ENCODE data around the gene ILK. TPM values are rescaled to one million over a fixed set of nuclear protein-coding genes. Genes with fewer than 3 reads are reported as not detected.

ILK gene
- total and polyA plus RNA-seq, 2 donors (not counting 1 experiment from before 2014, with no cell fraction given) = 176 to 420 TPM

GRCh38 chr11:6598555-6598954 is 5.0 kb upstream of the ILK start:
- H3K27me3 ChIP-seq (ENCODE audit: control insufficient read depth, insufficient read depth, low read length) = no peaks in the 10 kb centered on the region
- no peak overlapping the region for H3K4me3 ChIP-seq (replicated peaks in 1 of 4; ENCODE audit: control extremely low read depth in 1 of 4, insufficient read depth in 1 of 4, low read depth in 3 of 4, low read length in 4 of 4)
- H3K9me3 ChIP-seq (ENCODE audit: control insufficient read depth, insufficient read depth, low read depth, low read length) = no peaks in the 10 kb centered on the region

GRCh38 chr11:6599449-6599848 is 4.1 kb upstream of the ILK start:
- DNase-seq (ENCODE audit: low read depth in 2 of 2) = no peak
- Histone ChIP-seq H4K20me1 (ENCODE audit: control insufficient read depth, extremely low read depth, insufficient read depth, low read length) (no peaks in the 10 kb centered on the region), H3K27ac (ENCODE audit: insufficient read depth, low read length) (no peak overlapping the region), H3K27me3 (ENCODE audit: control insufficient read depth, insufficient read depth, low read length) (no peaks in the 10 kb centered on the region), H3K4me1 (ENCODE audit: control insufficient read depth, extremely low read depth, insufficient read depth, low read length) (peaks cover 4% of the 10 kb centered on the region), H3K4me2 (ENCODE audit: extremely low read depth, insufficient read depth, low read length) (no peak overlapping the region), H3K4me3 (replicated peaks in 1 of 4; ENCODE audit: control extremely low read depth in 1 of 4, insufficient read depth in 1 of 4, low read depth in 3 of 4, low read length in 4 of 4) (no peak overlapping the region), H3K9ac (ENCODE audit: insufficient read depth, low read length) (no peak overlapping the region), H3K79me2 (ENCODE audit: control insufficient read depth, insufficient read depth, low read length) (peaks cover 44% of the 10 kb centered on the region), H3K9me3 (ENCODE audit: control insufficient read depth, insufficient read depth, low read depth, low read length) (no peaks in the 10 kb centered on the region), H2AFZ (ENCODE audit: low read length) (no peak overlapping the region), H3K36me3 (ENCODE audit: control insufficient read depth, insufficient read depth, low read length) (peaks cover 12% of the 10 kb centered on the region)
- TF ChIP-seq EZH2 (IDR thresholded peaks at IDR 0.05; ENCODE audit: low read length, missing control alignments) = no peak

More at GRCh38 chr11:6598555-6598954, 5.0 kb upstream of the ILK start:
- no peak overlapping the region for H3K27ac ChIP-seq (ENCODE audit: insufficient read depth, low read length)
- H4K20me1 ChIP-seq (ENCODE audit: control insufficient read depth, extremely low read depth, insufficient read depth, low read length) = no peaks in the 10 kb centered on the region
- H3K4me2 ChIP-seq (ENCODE audit: extremely low read depth, insufficient read depth, low read length) = no peak overlapping the region
- no peak for DNase-seq (ENCODE audit: low read depth in 2 of 2)
- no peak overlapping the region for H2AFZ ChIP-seq (ENCODE audit: low read length)
- peaks cover 14% of the 10 kb centered on the region for H3K36me3 ChIP-seq (ENCODE audit: control insufficient read depth, insufficient read depth, low read length)
- H3K79me2 ChIP-seq (ENCODE audit: control insufficient read depth, insufficient read depth, low read length) = peaks cover 35% of the 10 kb centered on the region
- peaks cover 4% of the 10 kb centered on the region for H3K4me1 ChIP-seq (ENCODE audit: control insufficient read depth, extremely low read depth, insufficient read depth, low read length)
- TF ChIP-seq EZH2 (IDR thresholded peaks at IDR 0.05; ENCODE audit: low read length, missing control alignments) = no peak
- TF ChIP-seq CTCF (conservative IDR thresholded peaks at IDR 0.05 in 1 of 2, IDR thresholded peaks at IDR 0.05 in 1 of 2; ENCODE audit: low read depth in 1 of 2, low read length in 2 of 2) = no peak
- no peak overlapping the region for H3K9ac ChIP-seq (ENCODE audit: insufficient read depth, low read length)

- DNase-seq (ENCODE audit: low read depth in 2 of 2) = no peak
- H3K36me3 ChIP-seq (ENCODE audit: control insufficient read depth, insufficient read depth, low read length) = peaks cover 12% of the 10 kb centered on the region
- TF ChIP-seq EZH2 (IDR thresholded peaks at IDR 0.05; ENCODE audit: low read length, missing control alignments) (no peak), CTCF (conservative IDR thresholded peaks at IDR 0.05 in 1 of 2, IDR thresholded peaks at IDR 0.05 in 1 of 2; ENCODE audit: low read depth in 1 of 2, low read length in 2 of 2) (no peak)
- H2AFZ ChIP-seq (ENCODE audit: low read length) = no peak overlapping the region
- H3K79me2 ChIP-seq (ENCODE audit: control insufficient read depth, insufficient read depth, low read length) = peaks cover 49% of the 10 kb centered on the region
- H3K27ac ChIP-seq (ENCODE audit: insufficient read depth, low read length) = no peak overlapping the region
- H3K9me3 ChIP-seq (ENCODE audit: control insufficient read depth, insufficient read depth, low read depth, low read length) = no peaks in the 10 kb centered on the region
- no peaks in the 10 kb centered on the region for H4K20me1 ChIP-seq (ENCODE audit: control insufficient read depth, extremely low read depth, insufficient read depth, low read length)
- H3K4me2 ChIP-seq (ENCODE audit: extremely low read depth, insufficient read depth, low read length) = no peak overlapping the region
- H3K27me3 ChIP-seq (ENCODE audit: control insufficient read depth, insufficient read depth, low read length) = no peaks in the 10 kb centered on the region
- no peak overlapping the region for H3K9ac ChIP-seq (ENCODE audit: insufficient read depth, low read length)
- no peak overlapping the region for H3K4me3 ChIP-seq (replicated peaks in 1 of 4; ENCODE audit: control extremely low read depth in 1 of 4, insufficient read depth in 1 of 4, low read depth in 3 of 4, low read length in 4 of 4)
- peaks cover 4% of the 10 kb centered on the region for H3K4me1 ChIP-seq (ENCODE audit: control insufficient read depth, extremely low read depth, insufficient read depth, low read length)
Measured at GRCh38 chr11:6599881-6600390, 3.6 kb upstream of the ILK start.
